HCT116 (cell line): ENCODE data around the gene DEPDC5.

Experiments used
- CTCF ChIP-seq, 3 experiments: fragments of 200-600 bp in 1 of 3; sonication (generic) in 1 of 3; IDR thresholded peaks in 2 of 3; conservative IDR thresholded peaks in 1 of 3; 2 replicates each; pipeline ENCODE4 v1.5.1; 2012 to 2017; ENCODE audit warnings: low read depth in 2 of 3, low read length in 2 of 3, antibody characterized with exemption in 1 of 3, borderline replicate concordance in 1 of 3, control low read depth in 1 of 3, mild to moderate bottlenecking in 1 of 3, mixed read lengths in 1 of 3, mixed run types in 1 of 3, moderate library complexity in 1 of 3; ENCODE audit not compliant: insufficient read depth in 1 of 3
- EZH2 ChIP-seq: fragments of 200-600 bp; sonication (generic); IDR thresholded peaks from 2 replicates; pipeline ENCODE4 v1.6.1; 2017; ENCODE audit warnings: antibody characterized with exemption, mixed run types
- EZH2phosphoT487 ChIP-seq: fragments of 200-600 bp; IDR thresholded peaks from 2 replicates; pipeline ENCODE4 v1.6.1; 2018; ENCODE audit warnings: antibody characterized with exemption, borderline replicate concordance
- JUND ChIP-seq: IDR thresholded peaks from 2 replicates; pipeline ENCODE4 v1.6.1; 2012
- POLR2A ChIP-seq: IDR thresholded peaks from 2 replicates; pipeline ENCODE4 v1.7.0; 2011; ENCODE audit warnings: borderline replicate concordance; ENCODE audit not compliant: insufficient read depth, insufficient read length; ENCODE audit errors: extremely low read depth
- SIN3A ChIP-seq: IDR thresholded peaks from 2 replicates; pipeline ENCODE4 v1.6.1; 2012; ENCODE audit warnings: low read depth
- TCF7L2 ChIP-seq: IDR thresholded peaks from 2 replicates; pipeline ENCODE4 v1.7.0; 2011; ENCODE audit warnings: borderline replicate concordance, inconsistent platforms; ENCODE audit not compliant: insufficient read depth, insufficient read length; ENCODE audit errors: extremely low read depth
- YY1 ChIP-seq: IDR thresholded peaks from 2 replicates; pipeline ENCODE4 v1.6.1; 2011; ENCODE audit warnings: low read length, low read depth, moderate library complexity, mild to moderate bottlenecking; ENCODE audit not compliant: insufficient replicate concordance; ENCODE audit errors: extremely low read depth
- ZNF274 ChIP-seq: fragments of 200-500 bp; sonication (Bioruptor generic); IDR thresholded peaks from 2 replicates; pipeline ENCODE4 v1.6.1; 2014; ENCODE audit warnings: mild to moderate bottlenecking, low read depth, low read length, inconsistent platforms
- TF ChIP-seq, protein P1 (sequence below): IDR thresholded peaks from 2 replicates; pipeline ENCODE4 v1.6.1; 2012
- TF ChIP-seq, protein P2 (sequence below): IDR thresholded peaks from 2 replicates; pipeline ENCODE4 v1.6.1; 2012; ENCODE audit warnings: low read depth

DNA sequence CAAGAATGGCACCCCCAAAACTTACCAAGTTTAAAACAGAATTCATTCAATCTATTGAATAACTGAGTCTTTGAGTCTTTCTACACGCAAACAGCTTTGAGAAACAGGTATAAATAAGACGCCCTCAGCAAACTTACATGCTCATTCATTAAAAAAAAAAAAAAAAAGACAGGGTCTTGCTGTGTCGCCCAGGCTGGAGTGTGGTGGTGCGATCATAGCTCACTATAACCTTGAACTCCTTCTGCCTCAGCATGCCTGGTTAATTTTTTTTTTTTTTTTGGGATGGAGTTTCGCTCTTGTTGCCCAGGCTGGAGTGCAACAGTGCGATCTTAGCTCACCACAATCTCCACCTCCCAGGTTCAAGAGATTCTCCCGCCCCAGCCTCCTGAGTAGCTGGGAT is 9.9 kb upstream of the DEPDC5 start:
- no peak for TF ChIP-seq TCF7L2
- TF ChIP-seq JUND = no peak
- TF ChIP-seq, protein P1, sequence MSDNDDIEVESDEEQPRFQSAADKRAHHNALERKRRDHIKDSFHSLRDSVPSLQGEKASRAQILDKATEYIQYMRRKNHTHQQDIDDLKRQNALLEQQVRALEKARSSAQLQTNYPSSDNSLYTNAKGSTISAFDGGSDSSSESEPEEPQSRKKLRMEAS = no peak
- TF ChIP-seq CTCF (IDR thresholded peaks at IDR 0.05 in 2 of 3, conservative IDR thresholded peaks at IDR 0.05 in 1 of 3; ENCODE audit: borderline replicate concordance in 1 of 3, insufficient read depth in 1 of 3, low read depth in 2 of 3, low read length in 2 of 3) = no peak
- TF ChIP-seq POLR2A = no peak
- no peak for TF ChIP-seq ZNF274
- no peak for TF ChIP-seq EZH2
- no peak for TF ChIP-seq SIN3A
- no peak for TF ChIP-seq YY1
- TF ChIP-seq, protein P2, sequence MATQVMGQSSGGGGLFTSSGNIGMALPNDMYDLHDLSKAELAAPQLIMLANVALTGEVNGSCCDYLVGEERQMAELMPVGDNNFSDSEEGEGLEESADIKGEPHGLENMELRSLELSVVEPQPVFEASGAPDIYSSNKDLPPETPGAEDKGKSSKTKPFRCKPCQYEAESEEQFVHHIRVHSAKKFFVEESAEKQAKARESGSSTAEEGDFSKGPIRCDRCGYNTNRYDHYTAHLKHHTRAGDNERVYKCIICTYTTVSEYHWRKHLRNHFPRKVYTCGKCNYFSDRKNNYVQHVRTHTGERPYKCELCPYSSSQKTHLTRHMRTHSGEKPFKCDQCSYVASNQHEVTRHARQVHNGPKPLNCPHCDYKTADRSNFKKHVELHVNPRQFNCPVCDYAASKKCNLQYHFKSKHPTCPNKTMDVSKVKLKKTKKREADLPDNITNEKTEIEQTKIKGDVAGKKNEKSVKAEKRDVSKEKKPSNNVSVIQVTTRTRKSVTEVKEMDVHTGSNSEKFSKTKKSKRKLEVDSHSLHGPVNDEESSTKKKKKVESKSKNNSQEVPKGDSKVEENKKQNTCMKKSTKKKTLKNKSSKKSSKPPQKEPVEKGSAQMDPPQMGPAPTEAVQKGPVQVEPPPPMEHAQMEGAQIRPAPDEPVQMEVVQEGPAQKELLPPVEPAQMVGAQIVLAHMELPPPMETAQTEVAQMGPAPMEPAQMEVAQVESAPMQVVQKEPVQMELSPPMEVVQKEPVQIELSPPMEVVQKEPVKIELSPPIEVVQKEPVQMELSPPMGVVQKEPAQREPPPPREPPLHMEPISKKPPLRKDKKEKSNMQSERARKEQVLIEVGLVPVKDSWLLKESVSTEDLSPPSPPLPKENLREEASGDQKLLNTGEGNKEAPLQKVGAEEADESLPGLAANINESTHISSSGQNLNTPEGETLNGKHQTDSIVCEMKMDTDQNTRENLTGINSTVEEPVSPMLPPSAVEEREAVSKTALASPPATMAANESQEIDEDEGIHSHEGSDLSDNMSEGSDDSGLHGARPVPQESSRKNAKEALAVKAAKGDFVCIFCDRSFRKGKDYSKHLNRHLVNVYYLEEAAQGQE = no peak
- no peak for TF ChIP-seq EZH2phosphoT487
